ENCODE data around the gene DDX39B.

- peak in 1 of 4 experiments; percentile 18 for TF ChIP-seq CTCF (IDR thresholded peaks at IDR 0.05)
- TF ChIP-seq POLR2A (IDR thresholded peaks at IDR 0.05): no peak
Observed at GRCh38 chr6:31497531-31498476, 44.0 kb downstream of the DDX39B start, which contains the start of gene MICB.

All from gastroesophageal sphincter (tissue), 3 donors.